GM12801 (cell line): ENCODE measurements around the gene SNX30.

Experiments
- TF ChIP-seq, protein P1 (sequence below): IDR thresholded peaks from one replicate; pipeline ENCODE4 v1.5.1; 2011; ENCODE audit warnings: control low read depth; ENCODE audit not compliant: insufficient read length; ENCODE audit errors: extremely low read depth

Gene SNX30

DNA sequence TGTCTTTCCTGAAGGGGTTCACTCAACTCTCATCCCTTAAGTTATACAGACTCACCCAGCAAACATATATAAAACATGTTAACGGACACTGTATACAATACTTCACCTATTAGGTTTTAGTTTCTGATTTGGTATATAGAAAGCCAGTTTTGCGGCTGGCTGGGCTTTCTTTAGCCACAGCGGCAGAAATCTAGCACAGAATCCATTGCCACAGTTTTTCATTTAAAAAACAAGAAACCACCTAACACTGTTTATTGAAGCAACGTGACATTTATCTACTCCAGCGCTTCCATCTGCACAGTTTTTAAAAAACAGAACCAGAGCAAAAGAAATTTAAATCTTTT, 67.3 kb downstream of the SNX30 start:
- TF ChIP-seq, protein P1, sequence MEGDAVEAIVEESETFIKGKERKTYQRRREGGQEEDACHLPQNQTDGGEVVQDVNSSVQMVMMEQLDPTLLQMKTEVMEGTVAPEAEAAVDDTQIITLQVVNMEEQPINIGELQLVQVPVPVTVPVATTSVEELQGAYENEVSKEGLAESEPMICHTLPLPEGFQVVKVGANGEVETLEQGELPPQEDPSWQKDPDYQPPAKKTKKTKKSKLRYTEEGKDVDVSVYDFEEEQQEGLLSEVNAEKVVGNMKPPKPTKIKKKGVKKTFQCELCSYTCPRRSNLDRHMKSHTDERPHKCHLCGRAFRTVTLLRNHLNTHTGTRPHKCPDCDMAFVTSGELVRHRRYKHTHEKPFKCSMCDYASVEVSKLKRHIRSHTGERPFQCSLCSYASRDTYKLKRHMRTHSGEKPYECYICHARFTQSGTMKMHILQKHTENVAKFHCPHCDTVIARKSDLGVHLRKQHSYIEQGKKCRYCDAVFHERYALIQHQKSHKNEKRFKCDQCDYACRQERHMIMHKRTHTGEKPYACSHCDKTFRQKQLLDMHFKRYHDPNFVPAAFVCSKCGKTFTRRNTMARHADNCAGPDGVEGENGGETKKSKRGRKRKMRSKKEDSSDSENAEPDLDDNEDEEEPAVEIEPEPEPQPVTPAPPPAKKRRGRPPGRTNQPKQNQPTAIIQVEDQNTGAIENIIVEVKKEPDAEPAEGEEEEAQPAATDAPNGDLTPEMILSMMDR, result no peak

DNA sequence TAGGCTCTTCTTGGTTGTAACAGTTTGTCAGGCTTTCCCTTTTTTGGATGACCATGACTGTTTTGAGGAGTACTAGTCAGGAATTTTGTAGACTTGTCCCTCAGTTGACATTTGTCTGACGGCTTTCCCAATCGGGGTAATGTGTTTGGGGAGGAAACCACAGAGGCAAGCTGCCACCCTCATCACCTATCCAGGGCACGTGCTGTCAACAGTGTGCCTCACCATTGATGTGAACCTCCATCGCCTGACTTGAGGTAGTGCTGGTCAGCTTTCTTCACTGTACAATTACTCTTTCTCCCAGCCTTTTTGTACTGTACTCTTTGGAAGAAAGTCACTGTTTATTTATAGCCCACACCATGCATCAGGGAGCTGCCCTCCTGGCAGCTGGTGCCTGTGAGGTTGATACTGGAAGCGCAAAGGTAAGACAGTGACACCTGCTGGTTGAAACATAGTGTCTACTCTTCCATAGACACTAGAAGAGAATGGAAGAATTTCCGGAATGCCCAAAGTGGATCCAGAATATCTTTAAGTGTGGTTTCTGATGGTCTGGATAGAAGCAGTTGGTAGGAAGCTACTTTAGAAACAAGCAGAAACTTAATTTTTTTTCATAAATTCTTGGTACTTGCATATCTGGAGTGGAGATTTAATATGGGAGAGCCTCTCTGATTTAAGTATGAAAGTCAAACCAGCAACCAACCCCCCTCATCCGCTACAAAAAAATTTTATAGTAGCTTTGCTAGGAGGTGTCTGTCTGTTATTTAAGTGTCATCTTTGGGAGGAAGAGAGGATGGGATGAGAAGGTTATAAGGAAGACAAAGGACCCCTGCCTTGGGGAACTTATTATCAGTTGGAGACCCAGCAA, 69.3 kb downstream of the SNX30 start:
- TF ChIP-seq, protein P1, result no peak

DNA sequence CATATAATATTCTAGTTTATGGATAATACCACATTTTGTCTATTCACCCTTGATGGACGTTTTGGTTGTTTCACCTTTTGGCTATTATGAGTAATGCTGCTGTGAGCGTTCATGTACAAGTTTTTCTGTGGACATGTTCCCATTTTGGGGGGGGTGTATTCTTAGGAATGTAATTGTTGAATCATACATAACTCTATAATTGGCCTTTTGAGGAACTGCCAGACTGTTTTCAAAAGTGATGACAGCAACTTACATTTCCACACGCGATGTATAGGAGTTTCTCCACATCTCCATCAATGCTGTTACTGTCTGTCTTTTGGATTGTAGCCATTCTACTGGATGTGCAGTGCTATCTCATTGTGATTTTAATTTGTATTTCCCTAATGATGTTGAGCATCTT, 70.3 kb downstream of the SNX30 start:
- TF ChIP-seq, protein P1, result no peak

DNA sequence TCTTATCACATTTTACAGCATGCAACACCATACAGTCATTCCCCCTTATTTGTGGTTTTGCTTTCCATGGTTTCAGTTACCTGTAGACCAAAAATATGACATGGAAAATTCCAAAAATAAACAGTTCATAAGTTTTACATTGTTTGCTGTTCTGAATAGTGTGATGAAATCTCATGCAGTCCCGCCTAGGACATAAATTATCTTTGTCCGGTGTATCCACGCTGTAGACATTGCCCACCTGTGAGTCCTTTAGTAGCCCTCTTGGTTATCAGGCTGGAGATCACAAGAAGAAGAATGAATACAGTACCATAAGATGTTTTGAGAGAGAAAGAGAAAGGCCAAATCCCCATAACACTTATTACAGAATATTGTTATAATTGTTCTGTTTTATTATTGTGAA, 72.1 kb downstream of the SNX30 start:
- TF ChIP-seq, protein P1, result no peak

DNA sequence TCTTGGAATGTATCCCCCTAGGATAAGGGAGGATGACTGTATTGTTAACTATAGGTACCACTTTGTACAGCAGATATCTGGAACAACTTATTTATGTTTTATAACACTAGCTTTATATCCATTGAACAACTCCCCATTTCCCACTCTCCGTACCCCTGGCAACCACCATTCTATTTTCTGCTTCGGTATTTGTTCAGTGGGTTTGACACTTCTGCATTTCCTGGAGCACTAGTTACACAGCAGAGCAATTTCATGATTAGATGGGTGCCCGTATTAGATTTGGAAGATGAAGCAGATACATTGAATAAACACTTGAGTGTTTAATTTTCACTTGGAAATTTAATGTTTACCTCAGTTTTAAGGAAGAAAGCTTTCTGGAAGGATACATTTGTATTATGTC, 72.7 kb downstream of the SNX30 start:
- TF ChIP-seq, protein P1, result no peak

DNA sequence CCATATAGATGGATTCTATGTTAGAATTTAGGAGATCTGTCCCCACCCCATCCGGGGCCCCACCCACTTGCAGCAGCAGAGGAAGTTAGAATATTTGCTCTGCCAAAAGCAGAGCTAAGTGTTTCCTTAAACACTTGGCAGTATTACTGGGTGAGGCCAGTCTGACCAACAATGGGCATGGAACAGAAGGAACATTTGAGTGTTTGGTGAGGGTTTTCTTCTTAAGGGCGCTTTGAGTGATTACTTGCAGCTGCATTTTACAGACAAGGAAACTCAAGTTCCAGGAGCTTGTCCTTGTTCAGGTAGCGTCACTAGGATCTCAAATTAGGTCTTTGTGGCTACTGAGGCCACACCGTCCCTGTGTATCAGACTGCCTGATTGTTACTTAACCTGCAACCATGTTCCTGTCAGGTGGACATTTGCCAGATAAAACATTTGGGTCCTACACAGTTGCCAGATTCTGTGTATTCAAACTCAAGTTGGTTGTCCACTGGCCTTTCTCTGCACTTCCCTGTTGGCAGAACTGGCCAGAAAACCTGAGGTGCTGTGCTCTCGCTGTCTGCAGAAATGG, 80.8 kb downstream of the SNX30 start:
- TF ChIP-seq, protein P1, result no peak

DNA sequence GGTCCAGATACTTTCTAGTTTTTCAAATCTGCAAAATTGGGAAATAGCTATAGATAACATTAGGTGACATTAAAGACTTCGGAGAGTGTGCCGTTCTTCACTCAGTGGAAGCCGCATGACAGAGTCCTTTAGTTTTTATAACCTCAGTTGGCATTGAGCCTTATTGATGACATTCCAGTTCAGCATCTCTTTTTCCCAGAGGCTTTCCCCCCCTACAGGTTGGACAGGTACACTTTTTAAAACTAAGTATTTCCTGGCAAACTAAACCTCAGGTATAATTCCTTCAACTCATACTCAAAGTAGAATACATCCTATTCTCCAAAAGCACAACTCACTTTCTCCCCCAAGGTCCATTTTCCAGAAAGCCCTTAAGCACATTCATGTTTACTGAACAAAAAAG, 81.4 kb downstream of the SNX30 start:
- TF ChIP-seq, protein P1, result no peak
